ENCODE measurements around the gene CTNND2. TPM values are rescaled to one million over a fixed set of nuclear protein-coding genes. Genes with fewer than 3 reads are reported as not detected.

CTNND2 gene
- total RNA-seq, 1 donor from 2014 or later = 40.0 TPM

DNA sequence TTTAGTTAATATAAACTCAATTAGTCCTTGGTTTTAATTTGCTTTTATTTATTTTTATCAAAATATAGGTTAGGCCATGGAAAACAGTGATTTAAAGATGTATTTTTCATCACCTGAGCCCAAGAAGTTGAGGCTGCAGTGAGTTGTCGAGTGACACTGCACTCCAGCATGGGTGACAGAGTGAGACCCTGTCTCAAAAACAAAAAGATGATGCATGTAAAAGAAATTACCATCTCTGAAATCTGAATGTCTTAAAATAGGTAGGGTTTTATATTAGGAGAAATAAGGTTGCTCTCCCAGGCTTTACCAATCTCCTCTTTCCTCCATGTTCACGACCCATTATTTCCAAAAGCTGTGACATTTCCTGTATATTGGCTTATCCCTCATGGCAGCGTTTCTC, 980.9 kb downstream of the CTNND2 start:
- no peaks in the 10 kb centered on the region for H3K9me3 Mint-ChIP-seq
- no peaks in the 10 kb centered on the region for H3K27me3 Mint-ChIP-seq (ENCODE audit: low read depth)
- TF ChIP-seq, protein P1, sequence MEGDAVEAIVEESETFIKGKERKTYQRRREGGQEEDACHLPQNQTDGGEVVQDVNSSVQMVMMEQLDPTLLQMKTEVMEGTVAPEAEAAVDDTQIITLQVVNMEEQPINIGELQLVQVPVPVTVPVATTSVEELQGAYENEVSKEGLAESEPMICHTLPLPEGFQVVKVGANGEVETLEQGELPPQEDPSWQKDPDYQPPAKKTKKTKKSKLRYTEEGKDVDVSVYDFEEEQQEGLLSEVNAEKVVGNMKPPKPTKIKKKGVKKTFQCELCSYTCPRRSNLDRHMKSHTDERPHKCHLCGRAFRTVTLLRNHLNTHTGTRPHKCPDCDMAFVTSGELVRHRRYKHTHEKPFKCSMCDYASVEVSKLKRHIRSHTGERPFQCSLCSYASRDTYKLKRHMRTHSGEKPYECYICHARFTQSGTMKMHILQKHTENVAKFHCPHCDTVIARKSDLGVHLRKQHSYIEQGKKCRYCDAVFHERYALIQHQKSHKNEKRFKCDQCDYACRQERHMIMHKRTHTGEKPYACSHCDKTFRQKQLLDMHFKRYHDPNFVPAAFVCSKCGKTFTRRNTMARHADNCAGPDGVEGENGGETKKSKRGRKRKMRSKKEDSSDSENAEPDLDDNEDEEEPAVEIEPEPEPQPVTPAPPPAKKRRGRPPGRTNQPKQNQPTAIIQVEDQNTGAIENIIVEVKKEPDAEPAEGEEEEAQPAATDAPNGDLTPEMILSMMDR (conservative IDR thresholded peaks at IDR 0.05) = no peak
- no peak overlapping the region for H3K4me3 Mint-ChIP-seq
- peaks cover 16% of the 10 kb centered on the region for H3K4me1 Mint-ChIP-seq
- DNase-seq (ENCODE audit: low read depth, low spot score) = no peak
- H3K36me3 Mint-ChIP-seq (ENCODE audit: low read depth) = no peaks in the 10 kb centered on the region
- H3K27ac Mint-ChIP-seq (ENCODE audit: unreplicated experiment) = no peak overlapping the region
